Endodermal cell (in vitro differentiated cells): ENCODE data around the gene MACROD1. TPM values are rescaled to one million over a fixed set of nuclear protein-coding genes. Genes with fewer than 3 reads are reported as not detected.

Experiments used
- DNase-seq: peaks from one replicate; pipeline ENCODE4 v3.0.0-alpha.2; 2017
- H3K27ac ChIP-seq: 2 replicates; pipeline ENCODE4 v1.5.1; 2013; ENCODE audit warnings: mild to moderate bottlenecking, low read depth, low read length, moderate library complexity
- H3K27me3 ChIP-seq: 2 replicates; pipeline ENCODE4 v1.6.1; 2013; ENCODE audit warnings: mild to moderate bottlenecking, low read length, moderate library complexity; ENCODE audit not compliant: insufficient read depth, control insufficient read depth, poor library complexity, severe bottlenecking
- H3K36me3 ChIP-seq: 2 replicates; pipeline ENCODE4 v1.7.0; 2013; ENCODE audit warnings: mild to moderate bottlenecking, low read length, moderate library complexity; ENCODE audit not compliant: control insufficient read depth, insufficient read depth
- H3K4me1 ChIP-seq: one replicate; pipeline ENCODE4 v1.7.0; 2013; ENCODE audit warnings: low read length; ENCODE audit not compliant: control insufficient read depth, insufficient read depth
- H3K4me3 ChIP-seq: 2 replicates; pipeline ENCODE4 v1.5.1; 2013; ENCODE audit warnings: mild to moderate bottlenecking, low read length, moderate library complexity
- H3K9ac ChIP-seq: 2 replicates; pipeline ENCODE4 v1.6.1; 2013; ENCODE audit warnings: mild to moderate bottlenecking, low read length, moderate library complexity; ENCODE audit not compliant: poor library complexity, severe bottlenecking; ENCODE audit errors: extremely low read depth
- H3K9me3 ChIP-seq: 2 replicates; pipeline ENCODE4 v1.6.1; 2013; ENCODE audit warnings: mild to moderate bottlenecking, low read length, moderate library complexity; ENCODE audit not compliant: control insufficient read depth
- H3K27ac Mint-ChIP-seq: 2 replicates; pipeline ENCODE4 v1.8.0; 2020; ENCODE audit warnings: mixed read lengths
- H3K27me3 Mint-ChIP-seq: 2 replicates; pipeline ENCODE4 v1.8.0; 2021; ENCODE audit warnings: mild to moderate bottlenecking, mixed read lengths; ENCODE audit not compliant: insufficient read depth
- H3K36me3 Mint-ChIP-seq: 2 replicates; pipeline ENCODE4 v1.8.0; 2020; ENCODE audit warnings: low read depth, mixed read lengths
- H3K4me1 Mint-ChIP-seq: 2 replicates; pipeline ENCODE4 v1.8.0; 2020; ENCODE audit warnings: mixed read lengths
- H3K4me3 Mint-ChIP-seq: 2 replicates; pipeline ENCODE4 v1.8.0; 2020; ENCODE audit warnings: mild to moderate bottlenecking, moderate library complexity, mixed read lengths
- H3K9me3 Mint-ChIP-seq: 2 replicates; pipeline ENCODE4 v1.8.0; 2020; ENCODE audit warnings: mild to moderate bottlenecking, mixed read lengths
- WGBS, 2 experiments: methylation state at CpG; one replicate each; pipeline versions ENCODE4 v1.1.5 to v1.1.7; 2013; ENCODE audit warnings: missing lambda C conversion rate in 2 of 2, mixed read lengths in 1 of 2; ENCODE audit not compliant: insufficient coverage in 1 of 2, insufficient read length in 1 of 2; 5-methylcytosine and 5-hydroxymethylcytosine counted together
- total RNA-seq, 2 donors: library from RNA; stranded (reverse); fragmentation: NEBNext Ultra II Directional in 1 of 2; extraction: Animal tissue kit (Norgen Biotek cat#: 25700) in 1 of 2; gene quantifications; 2 replicates in 1 of 2; 3 replicates in 1 of 2; pipeline ENCODE4 v1.2.1, GENCODE V29; 2021
- TF ChIP-seq, protein P1 (sequence below): fragments of 200-600 bp; sonication (generic); conservative IDR thresholded peaks from 2 replicates; pipeline ENCODE4 v1.5.0; 2021; ENCODE audit warnings: antibody characterized with exemption, mild to moderate bottlenecking

Gene MACROD1
- total RNA-seq, 2 donors from 2014 or later: 23.0 to 41.9 TPM

DNA sequence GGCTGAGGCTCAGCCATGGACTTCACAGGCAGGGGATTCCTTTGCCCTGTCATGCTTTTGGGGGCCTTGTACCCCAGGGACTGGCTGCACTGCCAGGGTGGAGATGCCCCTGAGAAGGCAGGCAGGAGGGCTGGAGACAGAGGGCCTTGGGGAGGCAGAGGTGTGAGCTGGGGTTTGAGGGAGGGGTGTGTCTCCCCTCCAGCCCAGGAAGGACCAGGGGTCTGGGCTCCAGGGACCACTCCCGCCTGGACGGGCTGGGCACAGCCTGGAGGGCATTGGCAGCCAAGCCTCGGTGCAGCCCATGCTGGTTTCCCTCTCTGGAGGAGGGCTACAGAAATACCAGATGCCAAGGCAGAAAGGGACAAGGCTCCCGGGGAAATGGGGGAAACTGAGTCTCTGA, 160.2 kb downstream of the MACROD1 start:
- peaks cover 93% of the 10 kb centered on the region for H3K27me3 Mint-ChIP-seq
- Histone ChIP-seq H3K4me1 (peaks cover 3% of the 10 kb centered on the region), H3K4me3 (no peak overlapping the region), H3K36me3 (no peaks in the 10 kb centered on the region), H3K27me3 (peaks cover 57% of the 10 kb centered on the region), H3K27ac (no peak overlapping the region), H3K9me3 (no peaks in the 10 kb centered on the region), H3K9ac (no peak overlapping the region)
- TF ChIP-seq, protein P1, sequence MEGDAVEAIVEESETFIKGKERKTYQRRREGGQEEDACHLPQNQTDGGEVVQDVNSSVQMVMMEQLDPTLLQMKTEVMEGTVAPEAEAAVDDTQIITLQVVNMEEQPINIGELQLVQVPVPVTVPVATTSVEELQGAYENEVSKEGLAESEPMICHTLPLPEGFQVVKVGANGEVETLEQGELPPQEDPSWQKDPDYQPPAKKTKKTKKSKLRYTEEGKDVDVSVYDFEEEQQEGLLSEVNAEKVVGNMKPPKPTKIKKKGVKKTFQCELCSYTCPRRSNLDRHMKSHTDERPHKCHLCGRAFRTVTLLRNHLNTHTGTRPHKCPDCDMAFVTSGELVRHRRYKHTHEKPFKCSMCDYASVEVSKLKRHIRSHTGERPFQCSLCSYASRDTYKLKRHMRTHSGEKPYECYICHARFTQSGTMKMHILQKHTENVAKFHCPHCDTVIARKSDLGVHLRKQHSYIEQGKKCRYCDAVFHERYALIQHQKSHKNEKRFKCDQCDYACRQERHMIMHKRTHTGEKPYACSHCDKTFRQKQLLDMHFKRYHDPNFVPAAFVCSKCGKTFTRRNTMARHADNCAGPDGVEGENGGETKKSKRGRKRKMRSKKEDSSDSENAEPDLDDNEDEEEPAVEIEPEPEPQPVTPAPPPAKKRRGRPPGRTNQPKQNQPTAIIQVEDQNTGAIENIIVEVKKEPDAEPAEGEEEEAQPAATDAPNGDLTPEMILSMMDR: no peak
- H3K4me3 Mint-ChIP-seq: no peak overlapping the region
- peaks cover 14% of the 10 kb centered on the region for H3K4me1 Mint-ChIP-seq
- DNase-seq: no peak
- H3K9me3 Mint-ChIP-seq: peaks cover 6% of the 10 kb centered on the region
- no peak overlapping the region for H3K27ac Mint-ChIP-seq
- H3K36me3 Mint-ChIP-seq: no peaks in the 10 kb centered on the region
- WGBS, 2 experiments: 91% methylated on average over 4 of the region's 4 CpGs; no CpG with 5 or more reads in 1 of the 2 experiments

- WGBS, 2 experiments: 81 to 100% methylated on average over 1 to 4 of the region's 4 CpGs
Measured at GRCh38 chr11:64004590-64004984, 161.3 kb downstream of the MACROD1 start.

GRCh38 chr11:64003807-64004589, 161.9 kb downstream of the MACROD1 start:
- Mint-ChIP-seq H3K27ac (no peak overlapping the region), H3K4me1 (peaks cover 13% of the 10 kb centered on the region), H3K9me3 (no peaks in the 10 kb centered on the region), H3K27me3 (peaks cover 81% of the 10 kb centered on the region), H3K4me3 (no peak overlapping the region), H3K36me3 (no peaks in the 10 kb centered on the region)
- TF ChIP-seq, protein P1: no peak
- Histone ChIP-seq H3K4me3 (no peak overlapping the region), H3K9ac (no peak overlapping the region), H3K36me3 (no peaks in the 10 kb centered on the region), H3K27ac (no peak overlapping the region), H3K27me3 (peaks cover 47% of the 10 kb centered on the region), H3K9me3 (no peaks in the 10 kb centered on the region), H3K4me1 (peaks cover 3% of the 10 kb centered on the region)
- peak; percentile 57 for DNase-seq
- 81 to 83% methylated on average over 13 to 23 of the region's 23 CpGs for WGBS, 2 experiments

More at GRCh38 chr11:64004590-64004984, 161.3 kb downstream of the MACROD1 start:
- Mint-ChIP-seq H3K27ac (no peak overlapping the region), H3K27me3 (peaks cover 87% of the 10 kb centered on the region), H3K4me3 (no peak overlapping the region), H3K36me3 (no peaks in the 10 kb centered on the region), H3K4me1 (peaks cover 14% of the 10 kb centered on the region), H3K9me3 (no peaks in the 10 kb centered on the region)
- H3K27ac ChIP-seq: no peak overlapping the region
- no peak overlapping the region for H3K4me3 ChIP-seq
- DNase-seq: no peak
- H3K4me1 ChIP-seq: peaks cover 3% of the 10 kb centered on the region
- peaks cover 53% of the 10 kb centered on the region for H3K27me3 ChIP-seq
- TF ChIP-seq, protein P1: no peak
- H3K36me3 ChIP-seq: no peaks in the 10 kb centered on the region
- no peak overlapping the region for H3K9ac ChIP-seq
- H3K9me3 ChIP-seq: no peaks in the 10 kb centered on the region
